ENCODE measurements around the gene SDR42E1.
A peak's percentile ranks its signal among the peaks of the same experiment; 100 is the strongest.

The SDR42E1 gene

DNA sequence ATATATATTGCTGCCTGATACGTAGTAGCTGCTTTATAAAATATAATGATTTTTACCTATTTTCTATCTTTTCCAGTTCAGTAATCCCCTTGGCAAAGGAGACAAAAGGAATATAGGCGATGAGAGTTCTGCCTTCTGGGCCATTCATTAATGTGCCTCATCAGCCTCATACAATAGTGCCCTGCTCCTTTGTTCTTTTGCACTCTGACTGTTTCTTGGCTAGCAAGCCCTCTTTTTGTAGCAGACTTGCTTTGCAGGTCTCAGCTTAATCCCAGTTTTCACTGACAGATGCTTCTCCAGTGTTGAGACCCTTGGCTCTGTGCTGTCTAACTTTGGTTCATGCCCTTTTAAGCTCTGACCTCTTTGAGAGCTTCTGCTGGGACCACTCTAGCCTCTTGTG, 34.2 kb upstream of the SDR42E1 start:
- FAIRE-seq (no peak), DNase-seq (ENCODE audit: insufficient read length, low spot score) (no peak)
- TF ChIP-seq POLR2A (IDR thresholded peaks at IDR 0.05; ENCODE audit: low read depth, low read length), result no peak

DNA sequence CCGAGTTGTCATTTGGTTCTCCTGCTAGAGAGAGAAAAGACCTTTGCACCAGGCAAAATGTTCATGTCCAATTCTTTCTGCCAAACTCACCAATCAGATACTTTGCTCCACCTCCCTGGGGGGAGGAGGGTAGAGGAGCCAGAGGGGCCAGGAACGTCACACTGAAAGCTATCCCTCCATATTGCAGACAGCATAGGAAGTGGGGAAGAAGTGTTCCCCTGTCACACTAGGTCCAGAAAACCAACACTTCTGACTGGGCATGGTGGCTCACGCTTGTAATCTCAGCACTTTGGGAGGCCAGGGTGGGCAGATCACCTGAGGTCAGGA, 33.3 kb upstream of the SDR42E1 start:
- no peak for FAIRE-seq
- no peak for DNase-seq (ENCODE audit: insufficient read length, low spot score)
- TF ChIP-seq POLR2A (IDR thresholded peaks at IDR 0.05; ENCODE audit: low read depth, low read length), result no peak

DNA sequence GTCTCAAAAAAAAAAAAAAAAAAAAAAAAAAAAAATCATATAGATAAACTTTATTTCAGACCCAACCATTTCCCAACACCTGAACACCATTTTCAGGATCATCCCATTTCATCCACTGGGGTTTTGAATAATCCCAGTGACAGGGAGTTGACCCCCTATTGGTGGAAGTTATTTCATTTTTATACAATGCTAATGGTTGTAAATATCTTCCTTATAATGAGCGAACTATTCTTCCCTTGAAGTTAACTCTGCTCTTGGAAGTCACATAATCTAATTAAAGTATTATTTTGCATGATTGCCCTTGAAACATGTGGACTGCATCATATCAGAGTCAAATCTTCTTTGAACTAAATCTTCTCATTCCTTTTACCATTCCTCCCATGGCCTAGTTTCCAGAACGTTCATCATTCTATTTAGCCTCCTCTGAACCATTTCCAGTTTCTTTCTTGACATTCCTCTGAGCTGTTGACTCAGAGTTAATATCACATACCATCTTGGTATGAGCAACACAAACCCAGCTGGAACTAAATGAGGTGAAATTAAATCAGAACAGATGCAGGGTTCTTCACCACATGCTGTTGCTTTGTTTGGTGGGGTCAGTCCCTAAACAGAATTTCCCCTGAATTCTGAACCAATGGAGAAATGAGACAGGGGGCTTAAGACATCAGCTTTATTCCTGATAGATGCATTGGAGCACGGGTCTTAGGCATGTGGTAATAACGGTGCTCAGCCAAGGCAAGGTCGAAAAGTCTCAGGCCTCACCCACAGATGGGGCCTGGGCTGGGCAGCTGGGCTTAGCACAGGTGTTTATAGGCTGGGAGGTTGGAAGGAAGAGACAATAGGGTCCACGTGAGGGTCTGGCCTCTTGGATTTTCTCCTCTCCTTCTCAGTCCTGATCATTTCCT, 32.7 kb upstream of the SDR42E1 start:
- no peak for TF ChIP-seq POLR2A (IDR thresholded peaks at IDR 0.05; ENCODE audit: low read depth, low read length)
- DNase-seq (ENCODE audit: insufficient read length, low spot score) (peak; percentile 15), FAIRE-seq (no peak)

DNA sequence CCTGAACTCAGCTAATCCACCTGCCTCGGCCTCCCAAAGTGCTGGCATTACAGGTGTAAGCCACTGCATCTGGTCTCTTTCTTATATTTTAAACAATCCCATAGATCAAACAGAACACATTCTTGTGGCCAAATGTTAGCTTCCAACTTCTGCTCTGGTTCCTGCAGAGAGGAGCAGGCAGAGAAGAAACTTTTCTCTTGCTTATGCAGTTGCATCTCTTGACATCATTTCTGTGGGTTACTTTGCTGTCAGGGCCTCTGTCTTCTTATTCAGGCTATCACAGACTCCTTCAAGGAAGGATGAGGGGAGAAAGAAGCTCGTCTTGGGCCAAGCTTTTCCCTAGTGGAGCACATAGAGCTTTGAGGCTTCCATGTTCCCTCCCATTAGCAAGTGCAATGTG, 31.6 kb upstream of the SDR42E1 start:
- FAIRE-seq, result no peak
- no peak for DNase-seq (ENCODE audit: insufficient read length, low spot score)
- TF ChIP-seq POLR2A (IDR thresholded peaks at IDR 0.05; ENCODE audit: low read depth, low read length), result no peak

DNA sequence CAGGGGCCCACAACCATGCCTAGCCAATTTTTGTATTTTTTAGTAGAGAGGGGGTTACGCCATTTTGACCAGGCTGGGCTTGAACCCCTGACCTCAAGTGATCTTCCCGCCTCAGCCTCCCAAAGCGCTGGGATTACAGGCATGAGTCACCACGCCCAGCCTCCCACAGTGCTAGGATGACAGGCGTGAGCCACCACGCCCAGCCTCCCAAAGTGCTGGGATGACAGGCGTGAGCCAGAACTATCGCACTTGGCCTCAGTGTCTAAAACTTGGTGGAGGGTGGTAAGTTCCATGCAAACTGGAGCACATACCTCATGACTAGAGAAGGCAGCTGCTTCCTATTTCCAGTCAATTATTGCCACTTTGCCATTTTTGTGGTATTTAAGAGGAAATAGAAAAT, 30.9 kb upstream of the SDR42E1 start:
- no peak for FAIRE-seq
- DNase-seq (ENCODE audit: insufficient read length, low spot score), result no peak
- TF ChIP-seq POLR2A (IDR thresholded peaks at IDR 0.05; ENCODE audit: low read depth, low read length), result no peak

DNA sequence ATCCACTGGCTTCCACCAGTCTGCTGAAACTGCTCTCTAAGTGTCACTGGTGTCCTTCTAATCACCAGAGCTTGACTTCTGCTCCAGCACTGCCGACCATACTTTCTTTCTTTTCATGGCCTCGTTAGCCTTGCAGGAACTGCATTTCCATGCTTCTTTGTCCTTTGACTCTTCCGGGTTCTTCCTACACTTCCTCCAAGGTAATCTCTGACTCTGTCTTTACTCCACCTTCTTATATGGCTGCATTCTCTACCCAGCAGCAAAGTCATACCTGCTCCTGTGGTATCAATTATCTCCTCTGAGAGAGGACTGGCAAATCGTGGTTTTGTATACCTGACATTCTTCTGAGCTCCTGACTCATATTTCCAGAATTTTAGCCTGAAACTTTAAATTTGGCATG, 30.3 kb upstream of the SDR42E1 start:
- DNase-seq (ENCODE audit: insufficient read length, low spot score) (no peak), FAIRE-seq (no peak)
- no peak for TF ChIP-seq POLR2A (IDR thresholded peaks at IDR 0.05; ENCODE audit: low read depth, low read length)

DNA sequence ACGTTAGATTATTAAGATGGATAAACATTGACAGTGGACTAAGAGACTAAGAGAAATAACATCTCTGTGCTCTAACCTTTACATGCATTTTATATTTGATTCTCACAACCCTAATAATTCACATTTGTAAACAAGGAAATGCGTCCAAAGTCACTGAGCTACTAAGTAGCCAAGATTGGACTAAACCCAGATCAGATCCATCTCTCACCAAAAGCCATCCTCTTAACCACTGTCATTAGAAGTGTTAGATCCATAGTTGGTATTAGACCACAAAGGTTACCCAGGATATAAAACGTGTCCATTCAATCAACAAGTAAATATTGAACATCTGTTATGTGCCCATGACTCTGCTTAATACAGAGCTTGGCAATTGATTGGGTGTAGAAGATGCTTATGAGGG, 29.0 kb upstream of the SDR42E1 start:
- TF ChIP-seq POLR2A (IDR thresholded peaks at IDR 0.05; ENCODE audit: low read depth, low read length), result no peak
- FAIRE-seq (no peak), DNase-seq (ENCODE audit: insufficient read length, low spot score) (no peak)

DNA sequence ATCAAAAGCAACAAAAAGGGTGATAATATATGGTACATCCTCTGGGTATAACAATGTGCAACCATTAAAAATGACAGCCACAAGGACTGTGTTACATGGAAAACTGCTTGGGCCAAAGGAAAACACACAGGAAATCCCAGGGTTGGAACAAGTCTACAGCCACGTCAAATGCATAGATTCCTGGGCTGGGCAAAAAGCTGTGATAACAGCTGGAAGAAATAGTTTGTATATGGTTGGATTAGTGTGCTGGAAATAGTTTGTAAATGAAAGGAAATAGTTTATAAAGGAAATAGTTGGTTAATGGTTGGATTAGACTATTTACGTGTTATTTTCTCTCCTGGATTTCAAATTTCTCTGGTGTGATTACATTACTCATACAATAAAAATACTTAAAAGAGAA, 26.4 kb upstream of the SDR42E1 start:
- FAIRE-seq, result no peak

DNA sequence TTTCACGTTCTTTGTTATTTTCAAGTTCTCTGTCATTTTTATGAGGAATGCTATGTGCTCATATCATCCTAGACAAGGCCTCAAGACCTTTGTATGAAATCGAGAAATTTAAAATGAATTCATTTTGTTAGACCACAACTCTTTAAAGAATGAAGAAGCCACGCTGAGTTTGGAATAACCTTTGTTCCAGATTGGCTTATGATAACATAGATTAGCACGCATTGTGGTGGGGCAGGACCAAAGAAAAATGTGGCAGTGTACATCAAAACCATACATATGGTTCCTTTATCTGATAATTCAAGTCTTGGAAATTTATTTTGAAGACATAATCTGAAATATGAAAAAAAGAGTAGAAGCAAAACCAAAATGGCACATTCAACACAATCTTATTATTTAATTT, 26.0 kb upstream of the SDR42E1 start:
- no peak for FAIRE-seq
- no peak for TF ChIP-seq POLR2A (IDR thresholded peaks at IDR 0.05; ENCODE audit: low read depth, low read length)
- no peak for DNase-seq (ENCODE audit: insufficient read length, low spot score)

More for the DNA sequence above, 26.4 kb upstream of the SDR42E1 start:
- DNase-seq (ENCODE audit: insufficient read length, low spot score), result no peak
- TF ChIP-seq POLR2A (IDR thresholded peaks at IDR 0.05; ENCODE audit: low read depth, low read length), result no peak

DNA sequence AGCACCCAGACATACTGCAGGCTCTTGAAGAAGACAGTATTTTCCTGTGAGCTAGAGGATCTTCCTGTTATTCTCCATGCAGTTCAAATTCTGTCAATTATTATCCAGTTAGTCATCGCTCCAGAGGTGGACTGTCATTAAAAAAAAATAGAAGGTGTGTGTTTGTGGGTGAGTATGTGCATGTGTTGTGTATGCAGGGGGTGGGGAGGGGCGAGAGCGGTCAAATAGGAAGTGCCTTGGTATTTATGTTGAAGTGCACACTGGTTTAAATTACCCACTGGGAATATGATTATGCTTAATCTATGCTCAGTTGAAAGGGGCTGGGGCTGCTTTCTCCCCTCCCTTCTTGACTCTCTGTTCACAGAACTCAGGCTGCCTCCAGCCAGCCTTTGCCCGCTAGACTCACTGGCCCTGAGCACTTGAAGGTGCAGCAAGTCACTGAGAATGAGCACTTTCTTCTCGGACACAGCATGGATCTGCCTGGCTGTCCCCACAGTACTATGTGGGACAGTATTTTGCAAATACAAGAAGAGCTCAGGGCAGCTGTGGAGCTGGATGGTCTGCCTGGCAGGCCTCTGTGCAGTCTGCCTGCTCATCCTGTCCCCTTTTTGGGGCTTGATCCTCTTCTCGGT, 23.8 kb upstream of the SDR42E1 start, which contains the start of gene HSD17B2:
Gene HSD17B2 (plus strand): TSS at position 273 of the 632 bp plus-strand sequence. CDS start 172 bp downstream, at position 445.
- DNase-seq (ENCODE audit: insufficient read length, low spot score) (no peak), FAIRE-seq (no peak)
- TF ChIP-seq POLR2A (IDR thresholded peaks at IDR 0.05; ENCODE audit: low read depth, low read length), result no peak

DNA sequence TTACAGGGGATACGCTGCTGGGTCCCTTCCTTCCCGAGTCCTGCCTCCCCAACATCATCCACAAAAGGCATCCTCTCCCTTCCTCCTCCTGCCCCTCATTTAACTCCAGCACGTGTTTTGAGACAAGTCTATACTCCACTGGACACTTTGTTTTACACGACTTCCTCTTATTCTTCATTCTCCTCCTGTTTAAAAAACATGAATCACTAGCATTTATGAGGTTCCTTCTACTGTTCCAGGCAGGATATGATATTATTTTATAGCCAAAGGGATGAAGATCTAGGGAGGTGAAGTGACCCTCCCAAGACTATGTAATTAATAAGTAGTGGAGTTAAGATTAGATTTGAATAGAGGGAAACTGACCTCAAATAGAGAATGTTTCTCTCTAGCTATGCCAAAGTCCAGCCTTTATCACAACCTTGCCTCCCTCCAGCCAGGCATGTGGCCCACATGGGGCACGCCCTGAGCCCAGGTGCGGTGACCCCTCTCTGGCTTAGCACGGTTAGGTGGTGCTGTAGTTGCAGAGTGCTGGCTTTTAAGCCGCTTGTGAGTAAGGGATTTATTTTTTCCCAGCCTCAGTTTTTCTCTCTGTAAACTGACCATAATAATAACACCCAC, 22.5 kb upstream of the SDR42E1 start:
- DNase-seq (ENCODE audit: insufficient read length, low spot score) (no peak), FAIRE-seq (no peak)
- TF ChIP-seq POLR2A (IDR thresholded peaks at IDR 0.05; ENCODE audit: low read depth, low read length), result no peak

DNA sequence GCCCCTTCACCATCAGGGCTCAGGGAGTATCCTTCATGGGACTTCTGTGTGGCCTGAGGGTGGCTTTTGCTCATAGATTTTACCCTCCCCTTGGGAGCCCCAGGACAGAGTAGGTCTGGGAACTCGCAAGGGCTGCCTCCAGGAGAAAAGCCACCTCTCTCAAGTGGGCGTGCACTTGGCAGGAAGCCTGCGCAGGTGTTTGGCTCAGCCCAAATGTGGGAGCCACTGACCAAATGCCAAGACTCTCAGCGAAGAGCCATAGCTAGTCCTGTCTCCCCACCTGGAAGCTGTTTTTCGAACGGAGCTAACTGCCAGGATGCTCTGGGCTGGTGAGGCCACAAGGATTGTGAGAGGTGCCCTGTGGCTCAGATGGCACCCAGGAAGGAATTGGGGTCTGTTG, 21.7 kb upstream of the SDR42E1 start:
- TF ChIP-seq POLR2A (IDR thresholded peaks at IDR 0.05; ENCODE audit: low read depth, low read length), result no peak
- FAIRE-seq (no peak), DNase-seq (ENCODE audit: insufficient read length, low spot score) (no peak)

DNA sequence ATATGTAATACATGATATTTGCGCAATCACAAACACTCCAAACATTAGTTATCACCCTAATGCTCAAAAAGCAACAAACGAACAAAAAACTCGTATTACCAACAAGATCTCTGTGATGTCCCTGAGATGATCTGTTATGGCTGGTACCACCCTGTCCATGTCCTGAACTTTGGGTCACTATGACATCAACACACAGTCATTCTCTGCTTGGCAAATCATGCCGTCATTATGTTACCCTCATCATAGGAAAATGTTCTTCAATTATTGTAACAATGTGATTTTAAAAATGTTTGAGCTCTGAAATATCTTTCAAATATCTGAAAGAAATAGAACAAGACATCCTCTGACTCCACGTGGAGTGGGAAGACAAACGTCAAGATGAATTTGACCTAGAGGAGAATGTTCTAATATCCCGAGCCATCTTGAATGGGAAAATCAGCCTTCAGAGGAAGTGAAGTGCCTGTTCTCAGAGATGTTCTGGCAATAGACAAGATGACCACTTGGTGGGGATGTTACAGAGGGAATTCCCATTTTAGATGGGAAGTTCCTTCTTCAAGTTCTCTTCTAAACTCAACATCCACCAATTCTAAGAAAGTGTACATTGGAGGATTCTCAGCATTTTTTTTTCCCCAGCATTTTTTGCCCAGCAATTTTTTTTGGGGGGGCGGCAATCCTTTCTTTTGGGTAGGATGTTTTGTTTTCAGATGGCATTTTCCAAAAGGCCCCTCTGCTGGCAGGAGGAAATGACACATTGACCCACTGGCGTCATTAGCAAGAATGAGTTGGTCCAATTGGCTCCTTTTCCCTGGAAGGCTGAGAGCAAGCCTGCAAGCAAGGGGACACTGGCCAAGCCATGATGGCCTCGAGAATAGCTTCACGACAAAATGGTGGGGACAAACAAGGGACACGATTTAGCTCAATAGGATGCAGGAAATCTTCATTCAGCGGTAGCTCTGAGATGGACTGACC, 20.1 kb upstream of the SDR42E1 start:
- TF ChIP-seq POLR2A (IDR thresholded peaks at IDR 0.05; ENCODE audit: low read depth, low read length), result no peak
- DNase-seq (ENCODE audit: insufficient read length, low spot score) (peak; percentile 44), FAIRE-seq (no peak)
